Measurements from ENCODE around the gene AGBL4.

AGBL4 gene

GRCh38 chr1:48749068-48749467, 1274.7 kb downstream of the AGBL4 start:
- Histone ChIP-seq H3K9me3 (no peaks in the 10 kb centered on the region), H3K4me3 (ENCODE audit: low read depth in 1 of 2, low read length in 1 of 2) (no peak overlapping the region), H3K27ac (no peak overlapping the region), H3K36me3 (no peaks in the 10 kb centered on the region), H3K27me3 (no peaks in the 10 kb centered on the region), H3K4me1 (ENCODE audit: control insufficient read depth in 1 of 2, insufficient read depth in 1 of 2, low read depth in 1 of 2, low read length in 1 of 2) (peaks cover 11 to 30% of the 10 kb centered on the region in 2 experiments)
- no peak for TF ChIP-seq CTCF (IDR thresholded peaks at IDR 0.05)

- Histone ChIP-seq H3K27me3 (no peaks in the 10 kb centered on the region), H3K27ac (no peak overlapping the region), H3K4me3 (ENCODE audit: low read depth in 1 of 2, low read length in 1 of 2) (no peak overlapping the region), H3K36me3 (no peaks in the 10 kb centered on the region), H3K9me3 (no peaks in the 10 kb centered on the region), H3K4me1 (ENCODE audit: control insufficient read depth in 1 of 2, insufficient read depth in 1 of 2, low read depth in 1 of 2, low read length in 1 of 2) (peaks cover 8 to 16% of the 10 kb centered on the region in 2 experiments)
- no peak for TF ChIP-seq CTCF (IDR thresholded peaks at IDR 0.05)
Measured at GRCh38 chr1:48746906-48747305, 1276.8 kb downstream of the AGBL4 start.

GRCh38 chr1:48744032-48744431, 1279.7 kb downstream of the AGBL4 start:
- H3K27ac ChIP-seq: no peak overlapping the region
- no peak for TF ChIP-seq CTCF (IDR thresholded peaks at IDR 0.05)
- no peaks in the 10 kb centered on the region for H3K4me1 ChIP-seq (ENCODE audit: control insufficient read depth in 1 of 2, insufficient read depth in 1 of 2, low read depth in 1 of 2, low read length in 1 of 2)
- H3K36me3 ChIP-seq: no peaks in the 10 kb centered on the region
- no peaks in the 10 kb centered on the region for H3K27me3 ChIP-seq
- H3K4me3 ChIP-seq (ENCODE audit: low read depth in 1 of 2, low read length in 1 of 2): no peak overlapping the region
- H3K9me3 ChIP-seq: no peaks in the 10 kb centered on the region

- no peaks in the 10 kb centered on the region for H3K36me3 ChIP-seq
- no peak overlapping the region for H3K27ac ChIP-seq
- H3K4me1 ChIP-seq (ENCODE audit: control insufficient read depth in 1 of 2, insufficient read depth in 1 of 2, low read depth in 1 of 2, low read length in 1 of 2): no peaks in the 10 kb centered on the region
- TF ChIP-seq CTCF (IDR thresholded peaks at IDR 0.05): no peak
- H3K27me3 ChIP-seq: no peaks in the 10 kb centered on the region
- H3K9me3 ChIP-seq: no peaks in the 10 kb centered on the region
- H3K4me3 ChIP-seq (ENCODE audit: low read depth in 1 of 2, low read length in 1 of 2): no peak overlapping the region
Measured at GRCh38 chr1:48743480-48743879, 1280.3 kb downstream of the AGBL4 start.

- Histone ChIP-seq H3K36me3 (no peaks in the 10 kb centered on the region), H3K4me1 (ENCODE audit: control insufficient read depth in 1 of 2, insufficient read depth in 1 of 2, low read depth in 1 of 2, low read length in 1 of 2) (no peaks in the 10 kb centered on the region), H3K4me3 (ENCODE audit: low read depth in 1 of 2, low read length in 1 of 2) (no peak overlapping the region), H3K27me3 (no peaks in the 10 kb centered on the region), H3K9me3 (no peaks in the 10 kb centered on the region), H3K27ac (no peak overlapping the region)
- no peak for TF ChIP-seq CTCF (IDR thresholded peaks at IDR 0.05)
Measured at GRCh38 chr1:48741380-48741779, 1282.4 kb downstream of the AGBL4 start.

GRCh38 chr1:48740621-48741020, 1283.1 kb downstream of the AGBL4 start:
- H3K36me3 ChIP-seq: no peaks in the 10 kb centered on the region
- no peaks in the 10 kb centered on the region for H3K4me1 ChIP-seq (ENCODE audit: control insufficient read depth in 1 of 2, insufficient read depth in 1 of 2, low read depth in 1 of 2, low read length in 1 of 2)
- no peak overlapping the region for H3K27ac ChIP-seq
- H3K9me3 ChIP-seq: no peaks in the 10 kb centered on the region
- no peak overlapping the region for H3K4me3 ChIP-seq (ENCODE audit: low read depth in 1 of 2, low read length in 1 of 2)
- H3K27me3 ChIP-seq: no peaks in the 10 kb centered on the region
- no peak for TF ChIP-seq CTCF (IDR thresholded peaks at IDR 0.05)

Data from neutrophil (primary cell).